Osteoblast (primary cell): Measurements from ENCODE around the gene TRIM46. TPM values are rescaled to one million over a fixed set of nuclear protein-coding genes. Genes with fewer than 3 reads are reported as not detected.
A peak's percentile ranks its signal among the peaks of the same experiment; 100 is the strongest.

Experiments used
- DNase-seq: peaks from one replicate; pipeline ENCODE4 v3.0.0; 2011; ENCODE audit warnings: low spot score, mixed read lengths; ENCODE audit not compliant: insufficient read length; ENCODE audit errors: missing footprints
- H2AFZ ChIP-seq: 2 replicates; pipeline ENCODE4 v1.6.0; 2011; ENCODE audit warnings: mild to moderate bottlenecking, low read length
- H3K27ac ChIP-seq: 2 replicates; pipeline ENCODE4 v1.5.1; 2011; ENCODE audit warnings: mild to moderate bottlenecking, low read depth, low read length, moderate library complexity
- H3K27me3 ChIP-seq: 2 replicates; pipeline ENCODE4 v1.6.0; 2012; ENCODE audit warnings: mild to moderate bottlenecking, control low read depth, inconsistent platforms, low read length, moderate library complexity; ENCODE audit not compliant: insufficient read depth
- H3K36me3 ChIP-seq: 2 replicates; pipeline ENCODE4 v1.5.1; 2011; ENCODE audit warnings: mild to moderate bottlenecking, low read length, control low read depth, moderate library complexity; ENCODE audit not compliant: insufficient read depth
- H3K4me1 ChIP-seq: 2 replicates; pipeline ENCODE4 v1.5.1; 2011; ENCODE audit warnings: mild to moderate bottlenecking, low read length, control low read depth, moderate library complexity; ENCODE audit not compliant: insufficient read depth
- H3K4me2 ChIP-seq: 2 replicates; pipeline ENCODE4 v1.6.0; 2011; ENCODE audit warnings: mild to moderate bottlenecking, low read length; ENCODE audit not compliant: insufficient read depth
- H3K4me3 ChIP-seq: fragments of 200-600 bp; sonication (generic); 3 replicates; pipeline ENCODE4 v1.5.1; 2012; ENCODE audit warnings: mild to moderate bottlenecking, low read length, inconsistent platforms; ENCODE audit not compliant: insufficient read depth
- H3K79me2 ChIP-seq: 2 replicates; pipeline ENCODE4 v1.6.0; 2012; ENCODE audit warnings: mild to moderate bottlenecking, low read length, control low read depth, inconsistent platforms; ENCODE audit not compliant: insufficient read depth
- H3K9me3 ChIP-seq: 2 replicates; pipeline ENCODE4 v1.5.1; 2011; ENCODE audit warnings: low read depth, low read length, control low read depth
- H4K20me1 ChIP-seq: 2 replicates; pipeline ENCODE4 v1.6.0; 2012; ENCODE audit warnings: mild to moderate bottlenecking, low read length, control low read depth; ENCODE audit not compliant: insufficient read depth
- total RNA-seq: library from RNA; depleted of rRNA; stranded (reverse); fragments of >200 nt; gene quantifications from 2 replicates; pipeline ENCODE4 v1.2.3, GENCODE V29; 2012
- TF ChIP-seq, protein P1 (sequence below): IDR thresholded peaks from 2 replicates; pipeline ENCODE4 v1.5.1; 2011; ENCODE audit warnings: mild to moderate bottlenecking, low read depth, low read length, moderate library complexity; ENCODE audit errors: extremely low read depth

Gene TRIM46
- total RNA-seq, 1 donor, result 3.3 TPM

DNA sequence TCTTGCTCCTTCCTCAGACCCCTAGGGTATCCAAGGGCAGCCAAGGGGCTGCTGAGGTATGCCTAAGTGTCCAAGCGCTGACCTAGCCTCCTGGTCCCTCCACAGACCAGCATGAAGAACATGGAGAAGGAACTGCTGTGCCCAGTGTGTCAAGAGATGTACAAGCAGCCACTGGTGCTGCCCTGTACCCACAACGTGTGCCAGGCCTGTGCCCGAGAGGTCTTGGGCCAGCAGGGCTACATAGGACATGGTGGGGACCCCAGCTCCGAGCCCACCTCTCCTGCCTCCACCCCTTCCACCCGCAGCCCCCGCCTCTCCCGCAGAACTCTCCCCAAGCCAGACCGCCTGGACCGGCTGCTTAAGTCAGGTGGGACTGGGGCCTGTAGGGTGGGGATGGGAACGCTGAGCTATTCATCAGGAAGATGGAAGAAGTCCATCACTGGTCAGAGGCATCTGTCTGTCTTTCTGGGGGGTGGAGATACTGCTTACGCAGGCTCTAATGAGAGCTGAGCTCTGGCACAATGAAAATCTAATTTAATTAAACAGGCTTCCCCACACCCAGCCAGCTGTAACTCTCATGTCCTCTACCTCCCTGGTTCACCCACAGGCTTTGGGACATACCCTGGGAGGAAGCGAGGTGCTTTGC is 1.8 kb downstream of the TRIM46 start:
- TF ChIP-seq, protein P1, sequence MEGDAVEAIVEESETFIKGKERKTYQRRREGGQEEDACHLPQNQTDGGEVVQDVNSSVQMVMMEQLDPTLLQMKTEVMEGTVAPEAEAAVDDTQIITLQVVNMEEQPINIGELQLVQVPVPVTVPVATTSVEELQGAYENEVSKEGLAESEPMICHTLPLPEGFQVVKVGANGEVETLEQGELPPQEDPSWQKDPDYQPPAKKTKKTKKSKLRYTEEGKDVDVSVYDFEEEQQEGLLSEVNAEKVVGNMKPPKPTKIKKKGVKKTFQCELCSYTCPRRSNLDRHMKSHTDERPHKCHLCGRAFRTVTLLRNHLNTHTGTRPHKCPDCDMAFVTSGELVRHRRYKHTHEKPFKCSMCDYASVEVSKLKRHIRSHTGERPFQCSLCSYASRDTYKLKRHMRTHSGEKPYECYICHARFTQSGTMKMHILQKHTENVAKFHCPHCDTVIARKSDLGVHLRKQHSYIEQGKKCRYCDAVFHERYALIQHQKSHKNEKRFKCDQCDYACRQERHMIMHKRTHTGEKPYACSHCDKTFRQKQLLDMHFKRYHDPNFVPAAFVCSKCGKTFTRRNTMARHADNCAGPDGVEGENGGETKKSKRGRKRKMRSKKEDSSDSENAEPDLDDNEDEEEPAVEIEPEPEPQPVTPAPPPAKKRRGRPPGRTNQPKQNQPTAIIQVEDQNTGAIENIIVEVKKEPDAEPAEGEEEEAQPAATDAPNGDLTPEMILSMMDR, result no peak
- Histone ChIP-seq H3K4me3 (no peak overlapping the region), H2AFZ (no peak overlapping the region), H4K20me1 (peaks cover 4% of the 10 kb centered on the region), H3K36me3 (peaks cover 7% of the 10 kb centered on the region), H3K79me2 (peaks cover 22% of the 10 kb centered on the region), H3K27me3 (no peaks in the 10 kb centered on the region), H3K27ac (no peak overlapping the region), H3K4me1 (peaks cover 17% of the 10 kb centered on the region), H3K9me3 (no peaks in the 10 kb centered on the region), H3K4me2 (no peak overlapping the region)
- peak; percentile 58 for DNase-seq

DNA sequence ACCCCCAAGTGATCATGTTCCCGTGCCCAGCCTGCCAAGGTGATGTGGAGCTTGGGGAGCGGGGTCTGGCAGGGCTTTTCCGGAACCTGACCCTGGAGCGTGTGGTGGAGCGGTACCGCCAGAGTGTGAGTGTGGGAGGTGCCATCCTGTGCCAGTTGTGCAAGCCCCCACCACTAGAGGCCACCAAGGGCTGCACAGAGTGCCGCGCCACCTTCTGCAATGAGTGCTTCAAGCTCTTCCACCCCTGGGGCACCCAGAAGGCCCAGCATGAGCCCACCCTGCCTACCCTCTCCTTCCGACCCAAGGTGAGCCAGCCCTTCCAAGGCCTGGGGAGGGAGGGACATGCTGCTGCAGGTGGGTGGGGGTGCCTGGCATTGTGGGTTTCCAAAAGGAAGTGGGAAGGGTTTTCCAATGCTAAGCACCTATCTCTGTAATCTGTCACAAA is 2.3 kb downstream of the TRIM46 start:
- no peak overlapping the region for H3K4me3 ChIP-seq
- peaks cover 17% of the 10 kb centered on the region for H3K4me1 ChIP-seq
- peaks cover 19% of the 10 kb centered on the region for H3K79me2 ChIP-seq
- no peak overlapping the region for H3K4me2 ChIP-seq
- H3K36me3 ChIP-seq, result peaks cover 1% of the 10 kb centered on the region
- TF ChIP-seq, protein P1, result no peak
- no peak overlapping the region for H2AFZ ChIP-seq
- no peak overlapping the region for H3K27ac ChIP-seq
- no peaks in the 10 kb centered on the region for H3K27me3 ChIP-seq
- no peaks in the 10 kb centered on the region for H3K9me3 ChIP-seq
- peaks cover under 1% of the 10 kb centered on the region for H4K20me1 ChIP-seq
- DNase-seq, result peak; percentile 73

GRCh38 chr1:155176544-155177071 is 3.0 kb downstream of the TRIM46 start:
- Histone ChIP-seq H3K79me2 (peaks cover 15% of the 10 kb centered on the region), H3K36me3 (no peaks in the 10 kb centered on the region), H3K4me1 (peaks cover 17% of the 10 kb centered on the region), H2AFZ (no peak overlapping the region), H3K27me3 (no peaks in the 10 kb centered on the region), H3K4me3 (no peak overlapping the region), H4K20me1 (no peaks in the 10 kb centered on the region), H3K27ac (no peak overlapping the region), H3K4me2 (no peak overlapping the region), H3K9me3 (no peaks in the 10 kb centered on the region)
- DNase-seq, result peak; percentile 100
- TF ChIP-seq, protein P1, result peak; percentile 97

- peak; percentile 38 for DNase-seq
- Histone ChIP-seq H3K27me3 (no peaks in the 10 kb centered on the region), H3K79me2 (peaks cover 7% of the 10 kb centered on the region), H2AFZ (no peak overlapping the region), H3K36me3 (no peaks in the 10 kb centered on the region), H3K4me1 (peaks cover 11% of the 10 kb centered on the region), H3K4me3 (no peak overlapping the region), H3K9me3 (no peaks in the 10 kb centered on the region), H3K27ac (no peak overlapping the region), H4K20me1 (no peaks in the 10 kb centered on the region), H3K4me2 (no peak overlapping the region)
- TF ChIP-seq, protein P1, result no peak
Observed at GRCh38 chr1:155177192-155177917, 3.7 kb downstream of the TRIM46 start.
